Loucy (cell line): ENCODE results near the gene PAK4.
"Not testable (repeated sequence)": the region's sequence is repeated elsewhere in the genome, so short reads cannot be mapped to it uniquely, and the experiment has no call there.

Experiments
- H2AFZ ChIP-seq: fragments of 200-600 bp; sonication (generic); 2 replicates; pipeline ENCODE4 v1.6.0; 2016; ENCODE audit warnings: antibody characterized with exemption, mild to moderate bottlenecking, low read length, moderate library complexity
- H3F3A ChIP-seq: fragments of 200-600 bp; 2 replicates; pipeline ENCODE4 v1.6.0; 2016; ENCODE audit warnings: antibody characterized with exemption, low read depth, mild to moderate bottlenecking
- H3K27me3 ChIP-seq: fragments of 200-600 bp; sonication (generic); 2 replicates; pipeline ENCODE4 v1.6.1; 2014; ENCODE audit warnings: low read length, mild to moderate bottlenecking; ENCODE audit not compliant: insufficient read depth, poor library complexity, severe bottlenecking
- H3K36me3 ChIP-seq: fragments of 200-600 bp; sonication (generic); 2 replicates; pipeline ENCODE4 v1.6.1; 2016; ENCODE audit warnings: low read length; ENCODE audit not compliant: insufficient read depth
- H3K4me1 ChIP-seq: fragments of 200-600 bp; sonication (generic); 2 replicates; pipeline ENCODE4 v1.5.1; 2014; ENCODE audit warnings: low read length, mild to moderate bottlenecking; ENCODE audit not compliant: insufficient read depth, poor library complexity, severe bottlenecking
- H3K4me2 ChIP-seq: fragments of 200-600 bp; sonication (generic); 2 replicates; pipeline ENCODE4 v1.6.0; 2014; ENCODE audit warnings: antibody characterized with exemption, low read length, low read depth, mild to moderate bottlenecking; ENCODE audit not compliant: poor library complexity, severe bottlenecking
- H3K4me3 ChIP-seq: fragments of 200-600 bp; sonication (generic); 2 replicates; pipeline ENCODE4 v1.5.1; 2014; ENCODE audit warnings: low read length, mild to moderate bottlenecking, mixed read lengths; ENCODE audit not compliant: poor library complexity, severe bottlenecking
- H3K79me2 ChIP-seq: fragments of 200-600 bp; sonication (generic); 2 replicates; pipeline ENCODE4 v1.6.1; 2014; ENCODE audit warnings: low read length; ENCODE audit not compliant: insufficient read depth
- H3K9ac ChIP-seq: fragments of 200-600 bp; sonication (generic); 2 replicates; pipeline ENCODE4 v1.6.0; 2014; ENCODE audit warnings: mild to moderate bottlenecking, low read depth, low read length, moderate library complexity; ENCODE audit not compliant: poor library complexity, severe bottlenecking
- H3K9me2 ChIP-seq: fragments of 200-600 bp; sonication (generic); replicated peaks from 2 replicates; pipeline ENCODE4 v1.6.1; 2016; ENCODE audit warnings: low read depth, low read length, mixed read lengths
- H3K9me3 ChIP-seq: fragments of 200-600 bp; sonication (generic); 2 replicates; pipeline ENCODE4 v1.6.1; 2014; ENCODE audit warnings: mild to moderate bottlenecking, antibody characterized with exemption, low read length, low read depth; ENCODE audit not compliant: insufficient read depth
- H4K20me1 ChIP-seq: fragments of 200-600 bp; sonication (generic); 2 replicates; pipeline ENCODE4 v1.6.0; 2014; ENCODE audit warnings: antibody characterized with exemption, low read length, mild to moderate bottlenecking; ENCODE audit not compliant: insufficient read depth, poor library complexity, severe bottlenecking
- CTCF ChIP-seq: fragments of 200-600 bp; sonication (generic); conservative IDR thresholded peaks from 2 replicates; pipeline ENCODE4 v1.5.1; 2014; ENCODE audit warnings: mild to moderate bottlenecking, antibody characterized with exemption, low read length
- EZH2phosphoT487 ChIP-seq: fragments of 200-600 bp; IDR thresholded peaks from 2 replicates; pipeline ENCODE4 v1.6.1; 2018; ENCODE audit warnings: antibody characterized with exemption, mild to moderate bottlenecking, moderate library complexity, borderline replicate concordance

PAK4 gene

GRCh38 chr19:39218230-39219007, 92.8 kb downstream of the PAK4 start:
- Histone ChIP-seq H3K4me3 (no peak overlapping the region), H4K20me1 (no peaks in the 10 kb centered on the region), H3K9me3 (no peaks in the 10 kb centered on the region), H3K4me2 (no peak overlapping the region), H3K36me3 (no peaks in the 10 kb centered on the region), H3K9me2 (no peaks in the 10 kb centered on the region), H3K9ac (no peak overlapping the region), H3K79me2 (no peaks in the 10 kb centered on the region), H3F3A (no peaks in the 10 kb centered on the region), H3K27me3 (no peaks in the 10 kb centered on the region), H3K4me1 (no peaks in the 10 kb centered on the region), H2AFZ (no peak overlapping the region)
- no peak for TF ChIP-seq EZH2phosphoT487
- no peak for TF ChIP-seq CTCF

- H4K20me1 ChIP-seq, H3F3A ChIP-seq, H3K9me3 ChIP-seq, H3K9me2 ChIP-seq, H3K9ac ChIP-seq, H3K36me3 ChIP-seq, H3K79me2 ChIP-seq, H3K4me2 ChIP-seq, H3K4me3 ChIP-seq, H3K4me1 ChIP-seq, H3K27me3 ChIP-seq, H2AFZ ChIP-seq: not testable (repeated sequence)
- peak; percentile 24; the same call in 1 of the 2 replicates for TF ChIP-seq CTCF
Observed at GRCh38 chr19:39219108-39219507, 93.5 kb downstream of the PAK4 start.

- Histone ChIP-seq H3K27me3 (no peaks in the 10 kb centered on the region), H3K9me3 (no peaks in the 10 kb centered on the region), H3K9ac (no peak overlapping the region), H3K9me2 (no peaks in the 10 kb centered on the region), H3K79me2 (no peaks in the 10 kb centered on the region), H3K36me3 (no peaks in the 10 kb centered on the region), H4K20me1 (no peaks in the 10 kb centered on the region), H3K4me3 (no peak overlapping the region), H2AFZ (no peak overlapping the region), H3F3A (no peaks in the 10 kb centered on the region), H3K4me2 (no peak overlapping the region), H3K4me1 (no peaks in the 10 kb centered on the region)
- TF ChIP-seq CTCF = no peak
Observed at GRCh38 chr19:39223703-39224279, 98.2 kb downstream of the PAK4 start.
